Memory B cell (primary cell): ENCODE data around the gene TCP1.
A peak's percentile ranks its signal among the peaks of the same experiment; 100 is the strongest.
"Not testable (repeated sequence)": the region's sequence is repeated elsewhere in the genome, so short reads cannot be mapped to it uniquely, and the experiment has no call there.

Experiments
- ATAC-seq: fragments of 150-1000 bp; cut with Tn5 transposase; 2 replicates; pipeline ENCODE4 v1.10.0; 2021; ENCODE audit warnings: low read depth, mild to moderate bottlenecking, moderate library complexity
- DNase-seq, 2 donors: peaks; one replicate each; pipeline ENCODE4 v3.0.0; 2022; ENCODE audit warnings: low spot score in 2 of 2
- H3K27ac Mint-ChIP-seq: one replicate; pipeline ENCODE4 v1.8.0; 2022; ENCODE audit warnings: mild to moderate bottlenecking, moderate library complexity, mixed read lengths
- H3K27me3 Mint-ChIP-seq: one replicate; pipeline ENCODE4 v1.8.0; 2022; ENCODE audit warnings: mixed read lengths
- H3K36me3 Mint-ChIP-seq: one replicate; pipeline ENCODE4 v1.8.0; 2022; ENCODE audit warnings: mild to moderate bottlenecking, mixed read lengths
- H3K4me1 Mint-ChIP-seq: one replicate; pipeline ENCODE4 v1.8.0; 2022; ENCODE audit warnings: mixed read lengths
- H3K4me3 Mint-ChIP-seq: one replicate; pipeline ENCODE4 v1.8.0; 2022; ENCODE audit warnings: mild to moderate bottlenecking, moderate library complexity, mixed read lengths
- H3K9me3 Mint-ChIP-seq: one replicate; pipeline ENCODE4 v1.8.0; 2022; ENCODE audit warnings: mixed read lengths

The TCP1 gene

GRCh38 chr6:159824690-159825089 is 35.3 kb upstream of the TCP1 start:
- H3K27me3 Mint-ChIP-seq, H3K9me3 Mint-ChIP-seq, H3K4me3 Mint-ChIP-seq, ATAC-seq, DNase-seq, H3K36me3 Mint-ChIP-seq, H3K27ac Mint-ChIP-seq: not testable (repeated sequence)
- H3K4me1 Mint-ChIP-seq: peaks cover 14% of the 10 kb centered on the region

- peaks cover 8% of the 10 kb centered on the region for H3K27me3 Mint-ChIP-seq
- DNase-seq: no peak
- H3K4me3 Mint-ChIP-seq: no peak overlapping the region
- peaks cover 11% of the 10 kb centered on the region for H3K36me3 Mint-ChIP-seq
- no peaks in the 10 kb centered on the region for H3K9me3 Mint-ChIP-seq
- H3K4me1 Mint-ChIP-seq: peaks cover 16% of the 10 kb centered on the region
- no peak overlapping the region for H3K27ac Mint-ChIP-seq
- no peak for ATAC-seq
These were observed 34.6 kb upstream of the TCP1 start for GRCh38 chr6:159823953-159824352.

GRCh38 chr6:159821726-159822125 is 32.3 kb upstream of the TCP1 start:
- H3K27ac Mint-ChIP-seq: no peak overlapping the region
- no peak for ATAC-seq
- peaks cover 11% of the 10 kb centered on the region for H3K36me3 Mint-ChIP-seq
- no peak overlapping the region for H3K4me3 Mint-ChIP-seq
- no peaks in the 10 kb centered on the region for H3K9me3 Mint-ChIP-seq
- DNase-seq: no peak
- H3K4me1 Mint-ChIP-seq: peaks cover 16% of the 10 kb centered on the region
- H3K27me3 Mint-ChIP-seq: peaks cover 8% of the 10 kb centered on the region

GRCh38 chr6:159821122-159821521 is 31.7 kb upstream of the TCP1 start:
- Mint-ChIP-seq H3K4me3 (no peak overlapping the region), H3K36me3 (peaks cover 11% of the 10 kb centered on the region), H3K4me1 (peaks cover 16% of the 10 kb centered on the region), H3K27me3 (peaks cover 8% of the 10 kb centered on the region), H3K9me3 (no peaks in the 10 kb centered on the region), H3K27ac (no peak overlapping the region)
- ATAC-seq (no peak), DNase-seq (no peak)

GRCh38 chr6:159819932-159820640 is 30.7 kb upstream of the TCP1 start:
- Mint-ChIP-seq H3K4me1 (peaks cover 16% of the 10 kb centered on the region), H3K27ac (no peak overlapping the region), H3K27me3 (peaks cover 8% of the 10 kb centered on the region), H3K36me3 (peaks cover 11% of the 10 kb centered on the region), H3K9me3 (no peaks in the 10 kb centered on the region), H3K4me3 (peak overlapping the region; percentile 77)
- peak; percentile 55 for ATAC-seq
- no peak for DNase-seq

GRCh38 chr6:159819098-159819497 is 29.7 kb upstream of the TCP1 start:
- Mint-ChIP-seq H3K27ac (no peak overlapping the region), H3K4me1 (peaks cover 16% of the 10 kb centered on the region), H3K27me3 (peaks cover 8% of the 10 kb centered on the region), H3K9me3 (no peaks in the 10 kb centered on the region), H3K4me3 (peak overlapping the region; percentile 77), H3K36me3 (peaks cover 12% of the 10 kb centered on the region)
- DNase-seq (no peak), ATAC-seq (no peak)

GRCh38 chr6:159817951-159818739 is 28.7 kb upstream of the TCP1 start:
- Mint-ChIP-seq H3K27me3 (peaks cover 7% of the 10 kb centered on the region), H3K36me3 (peaks cover 10% of the 10 kb centered on the region), H3K4me1 (peaks cover 16% of the 10 kb centered on the region), H3K9me3 (no peaks in the 10 kb centered on the region), H3K4me3 (no peak overlapping the region), H3K27ac (no peak overlapping the region)
- DNase-seq (no peak), ATAC-seq (no peak)

GRCh38 chr6:159816775-159817174 is 27.4 kb upstream of the TCP1 start:
- not testable (repeated sequence) for H3K36me3 Mint-ChIP-seq, H3K27me3 Mint-ChIP-seq, H3K9me3 Mint-ChIP-seq, H3K27ac Mint-ChIP-seq, ATAC-seq, H3K4me3 Mint-ChIP-seq, DNase-seq
- H3K4me1 Mint-ChIP-seq: peaks cover 16% of the 10 kb centered on the region

- Mint-ChIP-seq H3K4me1 (peaks cover 16% of the 10 kb centered on the region), H3K27me3 (no peaks in the 10 kb centered on the region), H3K9me3 (no peaks in the 10 kb centered on the region), H3K27ac (no peak overlapping the region), H3K36me3 (peaks cover 6% of the 10 kb centered on the region), H3K4me3 (no peak overlapping the region)
- DNase-seq (no peak), ATAC-seq (no peak)
These were observed 26.0 kb upstream of the TCP1 start for GRCh38 chr6:159815410-159815809.

GRCh38 chr6:159813781-159814180 is 24.4 kb upstream of the TCP1 start:
- no peak for ATAC-seq
- H3K4me1 Mint-ChIP-seq: peaks cover 9% of the 10 kb centered on the region
- no peak for DNase-seq
- H3K27me3 Mint-ChIP-seq: no peaks in the 10 kb centered on the region
- no peak overlapping the region for H3K4me3 Mint-ChIP-seq
- peaks cover 2% of the 10 kb centered on the region for H3K36me3 Mint-ChIP-seq
- no peak overlapping the region for H3K27ac Mint-ChIP-seq
- H3K9me3 Mint-ChIP-seq: no peaks in the 10 kb centered on the region

GRCh38 chr6:159809149-159809548 is 19.7 kb upstream of the TCP1 start:
- Mint-ChIP-seq H3K36me3 (peaks cover 2% of the 10 kb centered on the region), H3K4me3 (no peak overlapping the region), H3K4me1 (peaks cover 9% of the 10 kb centered on the region), H3K27me3 (no peaks in the 10 kb centered on the region), H3K9me3 (no peaks in the 10 kb centered on the region), H3K27ac (no peak overlapping the region)
- DNase-seq: no peak
- ATAC-seq: no peak

- Mint-ChIP-seq H3K9me3 (no peaks in the 10 kb centered on the region), H3K4me1 (peaks cover 9% of the 10 kb centered on the region), H3K36me3 (peaks cover 2% of the 10 kb centered on the region), H3K4me3 (no peak overlapping the region), H3K27ac (no peak overlapping the region), H3K27me3 (no peaks in the 10 kb centered on the region)
- DNase-seq: no peak
- no peak for ATAC-seq
These were observed 19.2 kb upstream of the TCP1 start for GRCh38 chr6:159808647-159809046.

- Mint-ChIP-seq H3K4me3 (no peak overlapping the region), H3K27me3 (no peaks in the 10 kb centered on the region), H3K36me3 (peaks cover 2% of the 10 kb centered on the region), H3K9me3 (no peaks in the 10 kb centered on the region), H3K4me1 (peaks cover 9% of the 10 kb centered on the region), H3K27ac (no peak overlapping the region)
- ATAC-seq (no peak), DNase-seq (no peak)
These were observed 17.9 kb upstream of the TCP1 start for GRCh38 chr6:159807150-159807858.

GRCh38 chr6:159806021-159806458 is 16.6 kb upstream of the TCP1 start:
- Mint-ChIP-seq H3K27ac (no peak overlapping the region), H3K4me1 (peaks cover 5% of the 10 kb centered on the region), H3K36me3 (peaks cover 2% of the 10 kb centered on the region), H3K4me3 (no peak overlapping the region), H3K27me3 (no peaks in the 10 kb centered on the region), H3K9me3 (no peaks in the 10 kb centered on the region)
- ATAC-seq (no peak), DNase-seq (no peak)
